WI38 (cell line): ENCODE measurements around the gene USP31.

ENCODE experiments used
- H3K4me3 ChIP-seq: 2 replicates; pipeline ENCODE4 v1.5.1; 2011; ENCODE audit warnings: low read depth, mild to moderate bottlenecking, control low read depth, low read length
- CTCF ChIP-seq: IDR thresholded peaks from 2 replicates; pipeline ENCODE4 v1.5.1; 2012; ENCODE audit warnings: low read depth, mild to moderate bottlenecking, control low read depth, low read length

USP31 gene

GRCh38 chr16:23131436-23131835, 17.8 kb downstream of the USP31 start:
- H3K4me3 ChIP-seq: no peak overlapping the region
- no peak for TF ChIP-seq CTCF

DNA sequence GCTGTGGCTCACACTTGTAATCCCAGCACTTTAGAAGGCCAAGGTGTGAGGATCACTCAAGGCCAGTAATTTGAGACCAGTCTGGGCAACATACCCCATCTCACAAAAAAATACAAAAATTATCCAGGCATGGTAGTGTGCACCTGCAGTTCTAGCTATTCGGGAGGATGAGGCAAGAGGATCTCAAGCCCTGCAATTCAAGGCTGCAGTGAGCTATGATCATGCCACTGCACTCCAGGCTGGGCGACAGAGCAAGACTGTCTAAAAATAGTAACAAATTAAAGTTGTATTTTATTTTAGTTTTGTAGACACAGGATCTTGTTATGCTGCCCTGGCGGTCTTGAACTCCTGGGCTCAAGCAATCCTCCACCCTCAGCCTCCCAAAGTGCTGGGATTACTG, 18.2 kb downstream of the USP31 start:
- TF ChIP-seq CTCF: no peak

GRCh38 chr16:23129686-23130085, 19.6 kb downstream of the USP31 start:
- no peak for TF ChIP-seq CTCF
- H3K4me3 ChIP-seq: no peak overlapping the region

More for the DNA sequence above, 18.2 kb downstream of the USP31 start:
- no peak overlapping the region for H3K4me3 ChIP-seq

DNA sequence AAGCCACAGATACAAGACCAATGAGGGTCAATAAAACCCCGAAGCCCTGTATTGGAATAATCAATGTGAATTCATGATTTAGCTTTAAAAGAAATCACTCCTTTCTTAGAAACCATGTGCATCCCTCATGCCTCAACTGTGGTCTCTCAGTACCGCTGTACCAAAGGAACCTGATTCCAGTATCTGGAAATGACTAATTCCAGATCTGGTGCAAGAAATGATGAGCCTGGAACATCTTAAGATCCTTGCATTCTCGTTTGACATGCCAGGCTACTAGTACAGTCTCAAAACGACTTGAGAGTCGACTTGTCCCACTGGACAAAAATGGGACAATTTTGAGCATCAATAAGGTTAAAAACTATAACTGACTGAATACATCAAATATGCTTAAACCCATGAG, 21.2 kb downstream of the USP31 start:
- TF ChIP-seq CTCF: no peak
- H3K4me3 ChIP-seq: no peak overlapping the region

DNA sequence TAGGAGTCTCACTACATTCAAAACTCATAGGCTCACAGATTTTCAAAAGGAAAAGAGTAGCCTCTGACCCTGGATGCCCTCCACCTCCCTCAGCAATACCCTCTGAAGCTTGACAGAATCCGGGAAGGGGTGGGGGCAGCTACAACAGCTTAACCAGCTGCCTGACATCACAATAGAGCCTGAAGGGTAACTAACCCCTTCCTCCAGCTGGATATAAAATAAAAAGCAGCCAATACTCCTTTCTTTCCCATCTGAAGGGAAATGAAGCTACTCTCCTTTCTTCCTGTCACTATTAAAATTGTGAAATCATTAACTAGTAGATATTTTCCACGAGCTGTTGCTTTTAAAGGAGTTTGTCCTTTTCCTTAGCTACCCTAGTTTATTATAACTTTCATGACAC, 24.0 kb downstream of the USP31 start:
- no peak for TF ChIP-seq CTCF
- H3K4me3 ChIP-seq: no peak overlapping the region

- TF ChIP-seq CTCF: no peak
- H3K4me3 ChIP-seq: no peak overlapping the region
Measured at GRCh38 chr16:23124315-23124714, 24.9 kb downstream of the USP31 start.

DNA sequence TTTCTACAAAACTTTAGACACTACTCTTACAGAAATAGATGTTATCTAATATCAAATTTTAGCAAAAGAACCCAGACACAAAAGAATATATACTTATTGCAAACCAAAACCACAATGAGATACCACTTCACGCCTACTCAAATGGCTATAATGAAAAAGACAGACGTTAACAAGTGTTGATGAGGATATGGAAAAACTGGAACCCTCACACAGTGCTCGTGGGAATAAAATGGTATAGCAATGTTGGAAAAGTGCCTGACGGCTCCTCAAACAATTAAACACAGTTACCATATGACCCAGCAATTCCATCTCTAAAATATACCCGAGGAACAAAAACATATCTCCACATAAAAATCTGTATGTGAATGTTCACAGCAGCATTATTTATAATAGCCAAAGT, 27.1 kb downstream of the USP31 start:
- no peak for TF ChIP-seq CTCF
- no peak overlapping the region for H3K4me3 ChIP-seq

- no peak overlapping the region for H3K4me3 ChIP-seq
- no peak for TF ChIP-seq CTCF
Measured at GRCh38 chr16:23121024-23121423, 28.2 kb downstream of the USP31 start.
